Activated CD4-positive, alpha-beta memory T cell treated with anti-CD3 and anti-CD28 coated beads for 36 hours (primary cell): ENCODE measurements around the gene CD58. TPM values are rescaled to one million over a fixed set of nuclear protein-coding genes. Genes with fewer than 3 reads are reported as not detected.

Source experiments
- CTCF ChIA-PET: fragments of 350-600 bp; sonication (Branson Sonifier 250); formaldehyde crosslinking; loops from one replicate; lab custom pipeline; 2021; ENCODE audit warnings: antibody characterized with exemption, inconsistent platforms; lab: Charles Lee
- POLR2A ChIA-PET: fragments of 350-600 bp; sonication (Branson Sonifier 250); formaldehyde crosslinking; loops from one replicate; lab custom pipeline; 2021; ENCODE audit warnings: antibody characterized with exemption; lab: Charles Lee
- DNase-seq: peaks from one replicate; pipeline ENCODE4 v3.0.0-alpha.2; 2020
- H3K27ac Mint-ChIP-seq: one replicate; pipeline ENCODE4 v1.8.0; 2021; ENCODE audit warnings: mixed read lengths
- H3K27me3 Mint-ChIP-seq: one replicate; pipeline ENCODE4 v1.8.0; 2021; ENCODE audit warnings: mixed read lengths
- H3K36me3 Mint-ChIP-seq: one replicate; pipeline ENCODE4 v1.8.0; 2021; ENCODE audit warnings: mixed read lengths
- H3K4me1 Mint-ChIP-seq: one replicate; pipeline ENCODE4 v1.8.0; 2021; ENCODE audit warnings: low read depth, mixed read lengths
- H3K4me3 Mint-ChIP-seq: one replicate; pipeline ENCODE4 v1.8.0; 2021; ENCODE audit warnings: mild to moderate bottlenecking, mixed read lengths
- H3K9me3 Mint-ChIP-seq: one replicate; pipeline ENCODE4 v1.8.0; 2021; ENCODE audit warnings: mixed read lengths
- intact Hi-C: fragments of 100-400 bp; cut with micrococcal nuclease; formaldehyde crosslinking; loops from one replicate; pipeline ENCODE4 v1.15.1; 2023
- total RNA-seq, 2 experiments: library from RNA; stranded (reverse); gene quantifications; one replicate each; pipeline ENCODE4 v1.2.3, GENCODE V29; 2021

CD58 gene
- total RNA-seq, 2 experiments from 2014 or later, result 21.9 to 27.2 TPM

GRCh38 chr1:116516631-116517030 lies 54.2 kb downstream of the CD58 start:
- peaks cover 51% of the 10 kb centered on the region for H3K4me1 Mint-ChIP-seq
- intact Hi-C loops, result no loop called here
- no peaks in the 10 kb centered on the region for H3K27me3 Mint-ChIP-seq
- ChIA-PET POLR2A (interaction anchor here (1.3 kb wide), 1 partner anchor 12 kb away, joined by 3 read pairs; no protein-coding TSS in a partner anchor), CTCF (interaction anchor here (0.8 to 3.5 kb wide), 3 partner anchors 12 to 378 kb away, joined by 3 to 19 read pairs (median 4); no protein-coding TSS in a partner anchor)
- no peak overlapping the region for H3K4me3 Mint-ChIP-seq
- peak overlapping the region; percentile 42 for H3K27ac Mint-ChIP-seq
- H3K9me3 Mint-ChIP-seq, result no peaks in the 10 kb centered on the region
- DNase-seq, result no peak
- peaks cover 23% of the 10 kb centered on the region for H3K36me3 Mint-ChIP-seq

GRCh38 chr1:116515702-116516101 lies 55.1 kb downstream of the CD58 start:
- Mint-ChIP-seq H3K4me1 (peaks cover 60% of the 10 kb centered on the region), H3K4me3 (peak overlapping the region; percentile 55), H3K9me3 (no peaks in the 10 kb centered on the region), H3K27ac (peak overlapping the region; percentile 96), H3K36me3 (peaks cover 19% of the 10 kb centered on the region), H3K27me3 (no peaks in the 10 kb centered on the region)
- ChIA-PET CTCF (interaction anchor here (0.8 to 3.5 kb wide), 8 partner anchors 11 to 377 kb away, joined by 3 to 19 read pairs (median 6); no protein-coding TSS in a partner anchor), POLR2A (interaction anchor here (1.0 to 2.3 kb wide), 9 partner anchors 11 to 545 kb away, joined by 3 to 26 read pairs (median 6); no protein-coding TSS in a partner anchor)
- DNase-seq, result peak; percentile 54
- intact Hi-C loops, result loop anchor here (1.0 to 2.0 kb wide), 6 partner anchors 11 to 311 kb away; no protein-coding TSS in a partner anchor

GRCh38 chr1:116514708-116515525 lies 55.9 kb downstream of the CD58 start:
- ChIA-PET POLR2A (interaction anchor here (0.7 to 2.3 kb wide), 17 partner anchors 10 to 546 kb away, joined by 3 to 26 read pairs (median 4); no protein-coding TSS in a partner anchor), CTCF (interaction anchor here (0.8 to 3.5 kb wide), 8 partner anchors 10 to 346 kb away, joined by 3 to 19 read pairs (median 6); no protein-coding TSS in a partner anchor)
- Mint-ChIP-seq H3K4me1 (peaks cover 63% of the 10 kb centered on the region), H3K27me3 (no peaks in the 10 kb centered on the region), H3K4me3 (peak overlapping the region; percentile 55), H3K36me3 (peaks cover 18% of the 10 kb centered on the region), H3K27ac (peak overlapping the region; percentile 96), H3K9me3 (no peaks in the 10 kb centered on the region)
- intact Hi-C loops, result loop anchor here (1.0 to 2.0 kb wide), 6 partner anchors 11 to 312 kb away; no protein-coding TSS in a partner anchor
- peak; percentile 88 for DNase-seq

GRCh38 chr1:116513956-116514355 lies 56.9 kb downstream of the CD58 start:
- DNase-seq, result no peak
- Mint-ChIP-seq H3K36me3 (peaks cover 18% of the 10 kb centered on the region), H3K9me3 (no peaks in the 10 kb centered on the region), H3K27ac (peak overlapping the region; percentile 9), H3K27me3 (no peaks in the 10 kb centered on the region), H3K4me3 (no peak overlapping the region), H3K4me1 (peaks cover 71% of the 10 kb centered on the region)
- intact Hi-C loops, result loop anchor here (2.0 kb wide), 2 partner anchors 225 to 313 kb away; no protein-coding TSS in a partner anchor
- CTCF ChIA-PET, result interaction anchor here (0.6 to 3.5 kb wide), 5 partner anchors 9 to 345 kb away, joined by 3 to 19 read pairs (median 8); no protein-coding TSS in a partner anchor
- POLR2A ChIA-PET, result interaction anchor here (0.7 to 2.3 kb wide), 6 partner anchors 24 to 375 kb away, joined by 3 to 14 read pairs (median 6); no protein-coding TSS in a partner anchor

- intact Hi-C loops, result no loop called here
- no peak overlapping the region for H3K27ac Mint-ChIP-seq
- H3K36me3 Mint-ChIP-seq, result peaks cover 13% of the 10 kb centered on the region
- no peaks in the 10 kb centered on the region for H3K27me3 Mint-ChIP-seq
- ChIA-PET POLR2A (no interaction called here), CTCF (interaction anchor here (0.7 to 2.0 kb wide), 4 partner anchors 9 to 372 kb away, joined by 3 to 8 read pairs (median 3); no protein-coding TSS in a partner anchor)
- no peak for DNase-seq
- H3K4me3 Mint-ChIP-seq, result no peak overlapping the region
- H3K4me1 Mint-ChIP-seq, result peaks cover 74% of the 10 kb centered on the region
- no peaks in the 10 kb centered on the region for H3K9me3 Mint-ChIP-seq
These were observed 59.3 kb downstream of the CD58 start for GRCh38 chr1:116511459-116512019.

- peak; percentile 39 for DNase-seq
- ChIA-PET POLR2A (interaction anchor here (0.7 to 1.3 kb wide), 2 partner anchors 42 to 251 kb away, joined by 3 read pairs; no protein-coding TSS in a partner anchor), CTCF (interaction anchor here (2.0 to 2.7 kb wide), 2 partner anchors 11 to 47 kb away, joined by 8 to 13 read pairs; no protein-coding TSS in a partner anchor)
- peaks cover 13% of the 10 kb centered on the region for H3K36me3 Mint-ChIP-seq
- H3K4me3 Mint-ChIP-seq, result no peak overlapping the region
- H3K4me1 Mint-ChIP-seq, result peaks cover 73% of the 10 kb centered on the region
- no peaks in the 10 kb centered on the region for H3K9me3 Mint-ChIP-seq
- H3K27me3 Mint-ChIP-seq, result no peaks in the 10 kb centered on the region
- H3K27ac Mint-ChIP-seq, result no peak overlapping the region
- intact Hi-C loops, result no loop called here
These were observed 60.5 kb downstream of the CD58 start for GRCh38 chr1:116510361-116510760.

- Mint-ChIP-seq H3K27me3 (no peaks in the 10 kb centered on the region), H3K4me3 (no peak overlapping the region), H3K36me3 (peaks cover 13% of the 10 kb centered on the region), H3K9me3 (no peaks in the 10 kb centered on the region), H3K4me1 (peaks cover 74% of the 10 kb centered on the region), H3K27ac (peak overlapping the region; percentile 73)
- ChIA-PET CTCF (interaction anchor here (1.1 to 2.7 kb wide), 3 partner anchors 10 to 370 kb away, joined by 3 to 13 read pairs (median 4); no protein-coding TSS in a partner anchor), POLR2A (interaction anchor here (0.7 to 1.3 kb wide), 4 partner anchors 43 to 252 kb away, joined by 3 to 5 read pairs (median 3); no protein-coding TSS in a partner anchor)
- intact Hi-C loops, result loop anchor here (1.0 kb wide), 2 partner anchors 47 to 318 kb away; no protein-coding TSS in a partner anchor
- peak; percentile 77 for DNase-seq
These were observed 61.5 kb downstream of the CD58 start for GRCh38 chr1:116508984-116509980.

- peak; percentile 38 for DNase-seq
- H3K27ac Mint-ChIP-seq, result peak overlapping the region; percentile 73
- H3K4me3 Mint-ChIP-seq, result no peak overlapping the region
- CTCF ChIA-PET, result interaction anchor here (1.0 to 2.7 kb wide), 5 partner anchors 9 to 370 kb away, joined by 3 to 13 read pairs (median 4); no protein-coding TSS in a partner anchor
- intact Hi-C loops, result loop anchor here (1.0 kb wide), 1 partner anchor 319 kb away; no protein-coding TSS in a partner anchor
- POLR2A ChIA-PET, result interaction anchor here (1.1 kb wide), 2 partner anchors 49 to 131 kb away, joined by 3 to 5 read pairs; no protein-coding TSS in a partner anchor
- no peaks in the 10 kb centered on the region for H3K9me3 Mint-ChIP-seq
- H3K27me3 Mint-ChIP-seq, result no peaks in the 10 kb centered on the region
- peaks cover 13% of the 10 kb centered on the region for H3K36me3 Mint-ChIP-seq
- H3K4me1 Mint-ChIP-seq, result peaks cover 77% of the 10 kb centered on the region
These were observed 62.5 kb downstream of the CD58 start for GRCh38 chr1:116508085-116508983.

- Mint-ChIP-seq H3K4me3 (no peak overlapping the region), H3K4me1 (peaks cover 77% of the 10 kb centered on the region), H3K27me3 (no peaks in the 10 kb centered on the region), H3K36me3 (peaks cover 6% of the 10 kb centered on the region), H3K27ac (peak overlapping the region; percentile 25), H3K9me3 (no peaks in the 10 kb centered on the region)
- DNase-seq, result no peak
- CTCF ChIA-PET, result interaction anchor here (1.0 to 2.7 kb wide), 4 partner anchors 9 to 369 kb away, joined by 3 to 13 read pairs (median 4); no protein-coding TSS in a partner anchor
- intact Hi-C loops, result loop anchor here (1.0 kb wide), 1 partner anchor 320 kb away; no protein-coding TSS in a partner anchor
- POLR2A ChIA-PET, result interaction anchor here (1.1 kb wide), 1 partner anchor 130 kb away, joined by 3 read pairs; no protein-coding TSS in a partner anchor
These were observed 63.2 kb downstream of the CD58 start for GRCh38 chr1:116507631-116508030.
